HEK293 (cell line): Measurements from ENCODE around the gene GPATCH2.

Experiments used
- ATF2 ChIP-seq: fragments of 450-650 bp; formaldehyde crosslinking; IDR thresholded peaks from 2 replicates; pipeline ENCODE4 v1.5.1; 2016; ENCODE audit warnings: missing biosample characterization, missing genetic modification characterization, low read depth
- ZNF48 ChIP-seq: fragments of 450-650 bp; formaldehyde crosslinking; IDR thresholded peaks from 2 replicates; pipeline ENCODE4 v1.5.1; 2016; ENCODE audit warnings: missing biosample characterization, missing genetic modification characterization

GRCh38 chr1:217435204-217435603, 195.7 kb downstream of the GPATCH2 start:
- no peak for TF ChIP-seq ATF2 (tag by site-specific recombination)
- TF ChIP-seq ZNF48 (tag by site-specific recombination) = no peak
